ENCODE measurements around the gene IGLL5.

- TF ChIP-seq EZH2 (IDR thresholded peaks at IDR 0.05; ENCODE audit: insufficient read depth, poor library complexity, severe bottlenecking) (no peak), EZH2phosphoT487 (IDR thresholded peaks at IDR 0.05; ENCODE audit: insufficient read depth, low read depth) (no peak)
Measured at GRCh38 chr22:22881116-22882000, 6.3 kb upstream of the IGLL5 start.
